GM19397 (cell line): ENCODE measurements around the gene PCYT2.

Source experiments
- ATAC-seq: cut with Tn5 transposase; IDR thresholded peaks from one replicate; pipeline ENCODE4 v1.9.1; 2021; ENCODE audit warnings: mild to moderate bottlenecking, moderate library complexity; ENCODE audit not compliant: unreplicated experiment

PCYT2 gene

DNA sequence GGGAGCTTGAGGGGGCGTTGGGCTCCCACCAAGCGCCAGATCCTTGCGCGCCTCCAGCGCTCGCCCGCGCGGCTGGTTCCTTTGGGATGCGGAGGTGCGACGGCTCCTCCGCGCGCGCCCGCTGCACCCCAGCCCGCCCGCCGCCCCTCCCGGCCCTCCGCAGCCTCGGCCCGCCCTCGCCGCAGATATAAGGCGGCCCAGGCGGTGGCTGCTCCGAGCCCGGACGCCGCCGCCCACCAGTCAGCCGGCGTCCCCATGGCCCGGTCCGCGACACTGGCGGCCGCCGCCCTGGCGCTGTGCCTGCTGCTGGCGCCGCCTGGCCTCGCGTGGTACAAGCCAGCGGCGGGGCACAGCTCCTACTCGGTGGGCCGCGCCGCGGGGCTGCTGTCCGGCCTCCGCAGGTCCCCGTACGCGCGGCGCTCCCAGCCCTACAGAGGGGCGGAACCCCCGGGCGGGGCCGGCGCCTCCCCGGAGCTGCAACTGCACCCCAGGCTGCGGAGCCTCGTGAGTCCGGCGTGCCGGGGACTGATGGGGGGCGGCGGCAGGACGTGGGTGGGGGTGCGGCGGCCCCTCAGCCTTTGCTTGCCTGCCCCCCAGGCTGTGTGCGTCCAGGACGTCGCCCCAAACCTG is 9.1 kb downstream of the PCYT2 start, which contains the start of gene NPB:
TSS of gene NPB (plus strand) at position 216 of the 630 bp plus-strand sequence. CDS start at position 256, 40 bp downstream.
- no peak for ATAC-seq

DNA sequence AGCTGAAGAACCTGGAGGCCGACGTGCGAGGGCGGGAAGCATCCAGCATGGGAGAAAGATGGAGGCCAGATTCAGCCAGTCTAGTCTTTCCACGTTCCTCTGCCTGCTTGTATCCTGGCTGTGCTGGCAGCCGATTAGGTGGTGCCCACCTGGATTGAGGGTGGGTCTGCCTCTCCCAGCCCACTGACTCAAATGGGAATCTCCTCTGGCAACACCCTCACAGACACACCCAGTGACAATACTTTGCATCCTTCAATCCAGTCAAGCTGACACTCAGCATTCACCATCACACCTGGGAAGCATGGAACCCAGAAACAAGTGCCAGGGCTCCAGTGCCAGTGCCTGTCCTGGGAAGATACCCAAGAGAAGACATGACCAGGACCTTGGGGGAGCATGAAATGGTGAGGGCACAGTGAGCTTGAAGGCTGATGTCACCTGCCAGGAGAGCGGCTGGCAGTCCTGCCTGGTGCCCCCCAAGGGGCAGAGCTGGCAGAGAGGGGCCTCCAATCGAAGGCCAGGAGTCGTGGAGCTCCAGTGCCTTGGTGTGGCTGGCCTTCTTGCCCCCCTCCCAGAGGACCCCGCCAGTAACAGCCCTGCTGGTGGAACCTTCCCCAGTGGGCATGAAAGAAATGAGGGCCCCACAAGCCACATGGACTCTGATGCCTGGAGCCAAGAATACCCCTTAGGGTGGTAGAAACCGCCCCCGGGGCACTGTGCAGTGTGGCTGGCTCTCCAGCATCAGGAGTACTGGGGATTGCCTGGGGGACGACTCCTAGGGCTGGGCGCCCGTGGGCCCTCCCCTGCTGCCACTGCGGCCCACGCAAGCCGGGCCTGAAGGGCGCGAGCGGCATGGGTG is 9.8 kb downstream of the PCYT2 start:
- no peak for ATAC-seq

DNA sequence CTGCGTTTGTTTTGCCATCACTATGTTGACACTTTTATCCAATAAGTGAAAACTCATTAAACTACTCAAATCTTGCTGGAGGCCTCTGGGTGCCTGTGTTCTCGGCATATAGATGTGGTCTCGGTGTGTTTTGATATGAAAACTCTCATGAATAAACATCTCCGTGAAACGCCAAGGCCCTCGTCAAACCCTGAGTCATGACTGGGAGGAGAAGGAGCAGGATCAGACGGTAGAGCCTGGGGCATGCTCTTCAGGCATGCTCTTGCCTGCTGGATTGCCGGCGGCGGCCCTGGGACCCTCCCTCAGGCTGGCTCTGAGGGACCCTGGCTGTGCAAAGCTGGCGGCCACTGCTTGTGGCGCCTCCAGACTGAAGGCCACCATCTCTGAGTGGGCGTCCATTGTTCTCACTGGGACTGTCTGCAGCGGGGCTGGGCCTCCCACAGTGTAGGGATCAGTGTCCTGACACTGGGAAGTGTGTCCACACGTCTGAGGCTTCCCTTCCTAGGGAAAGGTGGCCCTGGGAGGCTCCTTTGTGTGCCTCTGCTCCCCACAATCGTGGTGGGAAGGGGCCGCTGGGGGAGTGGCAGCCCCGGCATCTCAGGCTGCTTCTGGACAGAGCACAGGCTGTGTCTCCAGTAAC is 10.9 kb downstream of the PCYT2 start:
- ATAC-seq: no peak

DNA sequence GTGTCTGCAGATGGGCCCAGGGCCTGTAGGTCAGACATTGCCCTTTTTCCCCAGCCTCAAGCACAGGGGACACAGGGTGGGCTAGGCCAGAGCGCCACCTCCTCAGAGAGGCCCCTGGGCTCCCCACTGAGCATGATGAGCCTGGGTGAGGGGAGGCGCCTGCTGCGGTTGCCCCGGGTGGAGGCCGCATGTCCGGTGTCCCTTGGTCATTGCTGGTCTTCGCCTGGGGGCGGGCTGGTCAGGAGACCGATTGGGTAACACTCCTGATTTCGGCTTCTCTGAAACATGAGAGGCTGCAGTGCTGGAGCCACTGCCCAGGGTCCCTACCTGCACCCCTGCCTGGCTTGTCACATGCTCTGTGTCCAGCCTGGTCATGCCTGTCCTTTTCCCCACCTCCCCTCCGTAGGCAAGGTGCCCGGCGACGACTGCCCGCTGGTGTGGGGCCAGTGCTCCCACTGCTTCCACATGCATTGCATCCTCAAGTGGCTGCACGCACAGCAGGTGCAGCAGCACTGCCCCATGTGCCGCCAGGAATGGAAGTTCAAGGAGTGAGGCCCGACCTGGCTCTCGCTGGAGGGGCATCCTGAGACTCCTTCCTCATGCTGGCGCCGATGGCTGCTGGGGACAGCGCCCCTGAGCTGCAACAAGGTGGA is 11.6 kb downstream of the PCYT2 start:
- no peak for ATAC-seq

DNA sequence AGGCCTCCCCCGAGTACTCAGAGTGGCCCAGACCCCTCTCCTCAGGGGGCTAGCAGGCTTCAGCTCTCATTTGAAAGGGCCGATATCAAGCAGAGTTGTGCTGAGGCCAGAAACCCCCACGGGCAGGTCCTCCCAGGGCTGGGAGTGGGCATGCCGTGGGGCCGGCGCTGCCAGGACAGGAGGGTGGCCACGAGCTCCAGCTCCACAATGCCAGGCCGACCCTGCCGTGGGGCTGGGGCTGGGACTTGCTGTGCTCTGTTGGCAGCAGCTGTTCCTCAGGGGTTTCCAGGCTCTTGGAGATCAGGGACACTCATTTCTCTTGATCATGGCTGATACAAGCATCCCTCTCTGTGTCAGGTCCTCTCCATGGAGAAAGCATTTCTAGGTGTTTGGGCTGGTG is 12.3 kb downstream of the PCYT2 start:
- no peak for ATAC-seq

DNA sequence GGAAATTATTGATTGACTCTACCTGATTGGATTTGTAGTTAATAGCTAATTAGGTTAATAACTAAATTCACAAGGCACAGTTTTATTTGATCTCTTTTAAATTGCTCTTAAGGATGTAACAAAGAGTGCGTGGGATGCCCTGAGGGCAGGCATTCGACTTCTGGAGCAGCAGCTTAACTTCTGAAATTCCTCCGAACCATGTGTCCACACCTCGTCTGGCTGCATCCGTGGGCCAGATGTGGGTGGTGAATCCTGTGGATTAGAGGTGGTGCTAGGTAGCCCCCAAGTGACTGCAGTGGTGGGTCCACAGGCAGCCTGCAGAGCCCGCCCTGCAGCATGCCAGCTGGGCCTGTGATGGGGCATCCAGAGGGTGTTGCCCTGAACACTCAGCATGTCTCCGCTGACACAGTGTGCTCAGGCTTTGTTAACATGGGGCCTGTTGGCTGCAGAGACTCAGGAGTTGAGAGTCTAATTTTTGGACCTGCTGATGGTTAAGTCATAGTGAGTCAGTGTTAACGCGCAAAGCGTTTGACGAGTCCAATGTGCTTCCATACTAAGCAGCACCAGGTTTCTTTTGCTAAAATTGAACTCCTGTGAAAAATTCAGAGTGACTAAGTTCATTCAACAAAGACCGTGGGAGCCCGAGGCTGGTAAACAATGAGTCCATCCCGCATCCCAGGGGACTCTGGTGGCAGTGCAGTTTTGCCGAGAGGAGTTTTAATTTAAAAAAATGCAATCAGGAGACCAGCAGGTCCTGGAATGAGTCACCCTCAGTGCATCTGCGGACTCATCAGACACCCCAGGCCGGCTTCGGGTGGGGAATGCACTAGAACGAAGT is 13.0 kb downstream of the PCYT2 start:
- no peak for ATAC-seq

DNA sequence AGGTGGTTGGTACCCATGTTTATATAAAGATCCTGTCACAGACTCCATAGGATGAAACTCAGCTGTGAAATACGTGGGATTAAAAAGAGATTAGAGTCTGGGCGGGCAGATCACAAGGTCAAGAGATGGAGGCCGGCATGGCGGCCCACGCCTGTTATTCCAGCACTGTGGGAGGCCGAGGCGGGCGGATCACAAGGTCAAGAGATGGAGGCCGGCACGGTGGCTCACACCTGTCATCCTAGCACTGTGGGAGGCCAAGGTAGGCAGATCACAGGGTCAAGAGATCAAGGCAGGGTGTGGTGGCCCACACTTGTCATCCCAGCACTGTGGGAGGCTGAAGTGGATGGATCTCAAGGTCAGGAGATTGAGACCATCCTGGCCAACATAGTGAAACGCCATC is 15.8 kb downstream of the PCYT2 start:
- ATAC-seq: no peak

DNA sequence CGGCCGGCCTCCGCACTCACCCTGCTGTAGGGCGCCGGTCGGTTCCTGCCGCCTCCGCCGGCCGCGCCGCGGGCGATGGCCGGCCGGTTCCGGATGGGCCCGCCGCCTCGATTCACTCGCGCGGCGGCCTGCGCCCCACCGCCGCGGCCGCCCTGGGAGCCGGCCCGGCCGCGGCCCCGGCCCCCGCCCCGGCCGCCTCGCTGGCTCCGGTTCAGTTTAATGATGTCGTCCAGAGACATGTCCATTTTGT is 20.0 kb downstream of the PCYT2 start:
- ATAC-seq: peak; percentile 20

DNA sequence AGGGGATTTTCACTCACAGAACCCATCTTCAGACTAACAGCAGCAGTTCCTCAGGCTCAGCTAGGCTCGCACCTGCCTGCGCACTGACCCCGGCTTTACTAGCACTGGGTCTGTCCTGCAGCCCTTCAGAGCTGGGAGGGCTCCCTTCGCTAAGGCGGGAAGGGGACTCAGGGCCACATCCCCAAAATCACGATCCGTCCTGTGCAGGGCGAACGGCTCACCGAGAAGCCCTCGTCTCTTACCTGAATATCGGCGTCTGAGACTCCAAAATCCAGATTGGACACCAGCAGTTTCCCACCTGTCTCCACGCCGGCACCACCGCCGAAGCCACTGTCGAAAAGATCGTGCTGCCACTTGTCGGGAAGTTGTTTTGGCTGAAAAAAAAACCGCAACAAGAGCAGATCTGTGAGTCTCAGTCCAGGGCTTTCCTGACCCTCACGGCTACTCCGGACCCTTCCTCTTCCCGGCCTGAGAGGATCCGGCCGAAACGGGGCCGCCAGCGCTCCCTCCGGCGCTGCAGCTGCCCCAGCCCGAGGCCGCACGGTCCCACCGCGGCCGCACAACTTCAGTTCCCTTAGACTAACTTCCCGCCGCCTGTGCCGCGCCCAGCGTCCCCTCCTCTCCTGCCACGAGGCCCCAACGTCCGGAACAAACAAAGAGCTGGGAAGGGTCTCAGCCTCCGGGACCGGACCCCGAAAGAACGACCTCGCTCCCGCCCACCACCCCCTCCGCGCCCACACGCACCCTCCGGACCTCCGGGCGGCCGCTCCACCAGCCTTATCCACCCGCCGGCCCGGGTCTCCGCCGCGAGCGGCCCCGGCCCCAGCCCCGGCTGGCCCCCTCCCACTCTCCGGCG is 20.5 kb downstream of the PCYT2 start:
- ATAC-seq: no peak

DNA sequence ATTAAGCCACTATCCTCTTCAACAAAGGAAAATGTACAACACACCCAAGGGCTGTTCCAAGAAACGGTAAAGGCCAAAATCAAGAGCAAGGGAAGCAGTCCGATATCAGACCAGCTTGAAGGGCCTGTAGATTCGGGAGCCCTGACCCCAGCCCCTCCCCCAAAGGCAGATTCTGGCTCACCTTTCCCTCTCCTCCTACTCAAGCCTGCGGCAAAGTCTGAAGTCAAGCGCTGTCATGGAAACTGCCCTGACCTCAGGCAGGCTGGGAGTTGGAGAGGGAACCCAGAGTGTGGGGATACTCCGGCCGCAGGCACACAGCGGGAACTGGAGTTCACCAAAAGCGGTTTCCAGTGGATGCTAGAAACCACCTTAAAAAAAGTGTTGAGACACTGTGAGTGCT is 21.6 kb downstream of the PCYT2 start:
- no peak for ATAC-seq

DNA sequence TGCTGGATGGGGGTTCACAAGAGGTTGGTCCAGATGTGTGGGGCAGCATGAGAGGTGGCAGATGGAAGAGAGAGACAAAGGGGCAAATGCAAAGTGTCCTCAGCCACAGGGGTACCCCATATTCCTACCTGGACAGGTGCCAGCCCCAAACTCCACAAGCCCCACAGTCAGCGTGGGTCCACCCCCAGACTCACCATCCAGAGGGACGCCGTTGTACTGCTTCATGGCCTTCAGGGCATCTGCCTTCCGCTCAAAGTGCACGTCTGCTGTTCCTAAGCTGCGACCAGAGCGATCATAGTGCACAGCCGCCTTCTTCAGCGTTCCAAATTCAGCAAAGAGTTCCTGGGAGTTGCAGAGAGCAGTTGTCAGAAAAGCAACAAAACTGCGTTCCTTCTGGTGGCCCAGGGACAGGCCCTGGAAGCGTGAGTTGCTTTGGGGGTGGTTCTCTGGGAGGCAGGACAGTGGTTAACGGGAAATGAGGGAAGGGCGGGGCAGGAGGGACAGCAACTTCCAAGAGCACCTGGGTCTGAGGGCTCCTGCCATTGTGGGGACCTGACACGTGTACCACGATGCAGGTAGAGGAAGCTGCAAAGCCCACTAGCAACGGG is 22.1 kb downstream of the PCYT2 start:
- no peak for ATAC-seq

DNA sequence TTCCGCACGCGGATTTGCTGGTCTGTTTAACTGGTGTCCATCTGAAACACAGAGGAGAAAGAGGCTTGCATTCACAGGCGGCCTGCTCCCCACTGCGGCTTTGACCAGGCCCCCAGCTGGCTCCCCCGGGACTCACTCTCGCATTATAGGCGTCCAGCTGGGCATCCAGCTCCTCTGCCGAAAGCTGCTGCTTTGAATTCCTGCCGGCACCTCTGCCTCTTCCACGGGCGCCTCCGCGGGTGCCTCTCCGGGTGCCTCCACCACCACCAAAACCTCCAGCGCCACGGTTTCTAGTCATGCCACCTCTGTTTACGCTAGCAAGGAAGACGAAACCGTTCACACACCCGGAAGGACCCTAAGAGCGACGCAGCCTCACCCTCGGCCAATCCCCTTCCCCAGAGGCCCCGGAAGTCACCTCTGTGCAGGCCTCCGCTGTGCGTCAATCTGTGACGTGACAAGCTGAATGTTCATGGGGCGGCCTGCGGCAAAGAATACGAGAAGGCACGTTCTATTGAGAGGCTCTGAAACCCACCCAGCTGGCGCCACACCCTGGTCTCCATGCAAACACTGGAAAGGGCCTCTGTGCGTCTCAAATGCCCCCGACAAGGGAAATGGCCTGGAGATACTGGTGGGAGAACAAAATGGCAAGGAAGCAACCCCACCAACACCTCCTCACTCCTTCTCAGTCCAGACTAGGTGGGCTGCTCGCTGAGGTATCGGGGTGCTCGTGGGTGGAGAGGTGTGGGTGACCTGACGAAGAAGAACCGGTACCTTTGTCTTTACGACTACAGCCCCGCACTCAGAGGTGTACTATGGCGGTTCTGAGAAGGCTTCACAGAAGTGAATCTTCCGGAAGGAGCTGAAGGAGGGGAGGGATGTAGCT is 22.9 kb downstream of the PCYT2 start:
- ATAC-seq: no peak

DNA sequence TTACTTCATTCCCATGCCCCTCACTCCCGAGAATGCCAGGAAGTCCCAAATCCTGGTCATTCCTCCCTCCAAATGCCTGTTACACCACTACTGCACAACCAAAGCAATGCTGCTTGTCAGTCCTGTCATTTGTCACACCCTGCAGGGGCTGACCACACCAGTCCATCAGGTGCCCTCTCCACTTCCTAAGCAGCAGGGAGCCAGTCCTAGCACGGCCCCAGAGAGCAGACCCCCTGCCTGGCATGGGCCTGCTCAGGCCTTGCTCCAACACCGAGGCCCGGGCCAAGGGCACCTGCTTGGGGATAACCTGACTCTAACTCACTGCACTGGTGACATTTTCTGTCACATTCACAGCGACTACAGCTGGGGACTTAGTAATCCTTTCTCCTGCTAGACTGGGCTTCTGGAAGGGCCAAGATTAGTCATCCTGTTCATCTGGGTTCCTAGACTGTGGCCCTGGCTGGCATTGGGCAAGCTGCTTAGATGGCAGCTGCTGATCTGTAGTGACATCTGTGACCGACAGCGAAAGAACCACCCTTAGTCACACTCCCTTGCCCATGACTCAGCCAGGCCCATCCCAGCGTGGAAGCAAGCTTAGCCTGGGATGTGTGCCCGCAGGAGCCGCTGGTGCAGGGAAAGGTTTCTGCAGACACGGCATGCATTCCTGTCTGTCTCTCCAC is 25.2 kb downstream of the PCYT2 start:
- ATAC-seq: no peak

DNA sequence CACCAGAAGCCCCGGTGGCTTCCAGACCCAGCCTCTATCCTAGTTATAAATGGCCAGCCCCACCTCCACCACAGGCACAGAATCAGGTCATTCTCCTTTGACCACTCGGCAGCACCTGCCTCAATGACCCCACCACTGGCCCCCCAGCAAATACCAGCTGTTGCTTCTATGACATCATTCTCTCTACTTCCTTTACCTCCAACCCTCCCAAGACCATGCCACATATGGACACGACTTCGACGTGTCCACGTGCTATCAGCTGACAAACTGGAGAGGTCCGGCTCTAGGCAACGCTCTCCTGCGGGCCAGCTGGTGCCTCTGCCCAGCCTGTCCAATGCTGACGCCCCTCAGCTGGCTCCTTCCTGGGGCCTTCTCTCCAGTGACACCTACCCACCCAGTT is 25.7 kb downstream of the PCYT2 start:
- no peak for ATAC-seq

DNA sequence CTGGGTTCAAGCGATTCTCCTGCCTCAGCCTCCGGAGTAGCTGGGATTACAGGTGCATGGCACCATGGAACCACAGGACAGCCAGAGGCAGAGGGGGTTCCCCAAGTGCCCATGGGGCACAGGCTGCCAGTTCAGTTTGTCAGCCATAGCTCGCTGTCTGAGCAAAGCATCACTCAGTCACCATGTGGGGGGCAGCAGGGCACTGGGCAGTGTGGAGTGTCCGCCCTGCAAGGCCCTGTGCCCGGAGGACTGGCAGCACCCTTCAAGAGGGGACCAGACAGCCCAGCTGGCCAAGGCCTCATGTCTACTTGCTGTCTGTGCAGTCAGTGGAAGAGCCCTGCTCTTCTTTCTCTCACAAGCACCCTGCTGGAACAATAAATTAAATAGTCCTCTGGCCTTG is 26.2 kb downstream of the PCYT2 start:
- no peak for ATAC-seq

DNA sequence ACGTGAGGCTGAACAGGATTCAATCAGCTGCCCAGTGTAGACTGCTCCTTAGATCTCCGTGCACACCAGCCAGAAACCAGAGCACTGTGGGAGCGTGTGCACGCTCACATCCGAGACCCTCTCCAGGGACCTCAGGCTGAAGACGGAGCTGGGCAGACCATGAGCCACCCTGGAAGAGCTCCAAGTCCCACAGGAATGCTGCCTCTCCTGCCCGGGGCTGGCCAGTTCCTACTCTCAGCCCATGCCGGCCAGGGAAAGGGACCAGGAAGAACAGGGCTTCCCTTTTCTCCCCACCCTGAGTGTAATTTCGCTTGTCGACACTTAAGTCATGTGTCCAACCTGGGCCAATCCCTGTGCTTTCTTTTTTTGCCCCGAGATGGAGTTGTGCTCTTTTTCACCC is 26.7 kb downstream of the PCYT2 start:
- no peak for ATAC-seq

DNA sequence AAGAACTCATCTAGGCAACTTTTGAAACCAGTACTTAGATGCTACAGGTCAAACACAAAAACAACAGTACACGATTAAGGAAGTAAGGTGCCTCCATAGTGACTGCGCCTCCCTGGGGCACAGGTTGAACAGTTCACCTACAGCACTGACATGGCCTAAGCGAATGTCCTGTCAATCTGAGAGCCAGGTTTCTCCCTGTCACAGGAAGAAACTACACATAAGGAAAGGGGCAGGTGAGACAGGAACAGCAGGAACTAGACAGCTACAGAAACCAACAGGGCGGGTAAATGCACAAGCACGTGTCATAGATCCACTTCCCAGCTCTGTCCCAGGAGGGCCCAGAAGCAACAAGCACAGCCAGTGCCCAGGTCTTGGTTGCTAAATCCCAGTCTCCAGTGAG is 32.1 kb downstream of the PCYT2 start:
- ATAC-seq: no peak

DNA sequence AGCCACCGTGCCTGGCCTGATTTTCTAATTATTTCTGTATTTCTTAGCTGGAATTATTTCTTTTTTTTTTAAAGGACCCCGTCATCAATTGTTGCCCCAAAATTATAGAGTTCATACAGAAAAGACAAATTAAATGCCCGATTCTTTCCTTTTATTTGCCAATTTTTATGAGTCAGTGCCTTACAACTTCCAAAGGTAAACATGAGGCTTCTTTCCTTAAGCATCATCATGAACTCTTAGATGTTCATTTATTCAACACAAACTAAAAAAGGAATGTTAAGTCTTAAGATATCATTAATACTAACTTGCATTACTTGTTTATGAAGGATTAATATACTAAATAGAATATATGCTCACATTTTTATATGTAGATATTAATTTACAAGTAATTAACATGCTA is 32.9 kb downstream of the PCYT2 start:
- no peak for ATAC-seq
